Endothelial cell of umbilical vein (primary cell): ENCODE measurements around the gene GRIN2D. TPM values are rescaled to one million over a fixed set of nuclear protein-coding genes. Genes with fewer than 3 reads are reported as not detected.

Experiments used
- BruUV-seq: library from RNA; stranded (reverse); fragments of 400-500 nt; replicated peaks from 2 replicates; lab custom pipeline; 2021; lab: Mats Ljungman, UMichigan
- CTCF ChIA-PET: fragments of 300-600, 350-600 bp; sonication (Branson Sonifier 250); formaldehyde crosslinking; loops from one replicate; lab custom pipeline; 2021; ENCODE audit warnings: antibody characterized with exemption, inconsistent platforms; lab: Charles Lee
- POLR2A ChIA-PET: fragments of 300-600, 350-600 bp; sonication (Branson Sonifier 250); formaldehyde crosslinking; loops from one replicate; lab custom pipeline; 2021; ENCODE audit warnings: antibody characterized with exemption, inconsistent platforms; lab: Charles Lee
- DNase-seq: peaks from one replicate; pipeline ENCODE4 v3.0.0-alpha.2; 2011; ENCODE audit warnings: low read depth, low spot score
- FAIRE-seq: peaks from 2 replicates; lab custom pipeline; 2011; peaks lifted over from hg19 to GRCh38; lab: Jason Lieb, UNC
- H2AFZ ChIP-seq: 2 replicates; pipeline ENCODE4 v1.6.0; 2012; ENCODE audit warnings: low read depth, low read length, control low read depth, inconsistent platforms
- H3K27ac ChIP-seq: 2 replicates; pipeline ENCODE4 v1.5.1; 2011; ENCODE audit warnings: low read depth, mild to moderate bottlenecking, control low read depth, low read length, moderate library complexity; ENCODE audit not compliant: insufficient read depth
- H3K27me3 ChIP-seq, 2 experiments: 2 replicates each; pipeline versions ENCODE4 v1.6.0 to v1.6.1; 2011; ENCODE audit warnings: low read length in 2 of 2, mixed read lengths in 1 of 2; ENCODE audit not compliant: control insufficient read depth in 2 of 2, insufficient read depth in 2 of 2
- H3K36me3 ChIP-seq, 2 experiments: 2 replicates in 1 of 2; 3 replicates in 1 of 2; pipeline ENCODE4 v1.5.1; 2011; ENCODE audit warnings: low read length in 2 of 2, mild to moderate bottlenecking in 1 of 2, moderate library complexity in 1 of 2; ENCODE audit not compliant: control insufficient read depth in 2 of 2, insufficient read depth in 2 of 2; ENCODE audit errors: extremely low read depth in 1 of 2
- H3K4me1 ChIP-seq: 3 replicates; pipeline ENCODE4 v1.5.1; 2011; ENCODE audit warnings: mild to moderate bottlenecking, low read length; ENCODE audit not compliant: control insufficient read depth, insufficient read depth; ENCODE audit errors: extremely low read depth
- H3K4me2 ChIP-seq: 2 replicates; pipeline ENCODE4 v1.6.1; 2011; ENCODE audit warnings: low read length, control low read depth, mixed read lengths; ENCODE audit not compliant: insufficient read depth
- H3K4me3 ChIP-seq, 3 experiments: fragments of 200-600 bp in 1 of 3; sonication (generic), shearing (Covaris generic) in 1 of 3; replicated peaks in 1 of 3; 2 replicates each; pipeline ENCODE4 v1.5.1; 2011 to 2016; ENCODE audit warnings: control low read depth in 3 of 3, low read length in 3 of 3, mild to moderate bottlenecking in 2 of 3, inconsistent platforms in 1 of 3, low read depth in 1 of 3, moderate library complexity in 1 of 3; ENCODE audit not compliant: insufficient read depth in 1 of 3
- H3K79me2 ChIP-seq: 2 replicates; pipeline ENCODE4 v1.6.0; 2012; ENCODE audit warnings: low read length, inconsistent platforms; ENCODE audit not compliant: control insufficient read depth, insufficient read depth
- H3K9ac ChIP-seq: replicated peaks from 2 replicates; pipeline ENCODE3; 2011; ENCODE audit warnings: low read length, control low read depth; ENCODE audit not compliant: insufficient read depth; ENCODE audit errors: extremely low read depth
- H3K9me1 ChIP-seq: replicated peaks from 3 replicates; pipeline ENCODE4 v1.6.0; 2011; ENCODE audit warnings: mild to moderate bottlenecking, low read length; ENCODE audit not compliant: control insufficient read depth, insufficient read depth; ENCODE audit errors: extremely low read depth
- H3K9me3 ChIP-seq: replicated peaks from 2 replicates; pipeline ENCODE4 v1.5.1; 2012; ENCODE audit warnings: low read length, inconsistent platforms; ENCODE audit not compliant: control insufficient read depth, insufficient read depth
- H4K20me1 ChIP-seq: replicated peaks from 2 replicates; pipeline ENCODE3; 2011; ENCODE audit warnings: mild to moderate bottlenecking, low read length; ENCODE audit not compliant: control insufficient read depth, insufficient read depth; ENCODE audit errors: extremely low read depth
- CTCF ChIP-seq, 2 donors: IDR thresholded peaks; 1 replicate in 1 of 2; 2 replicates in 1 of 2; pipeline ENCODE4 v1.5.1; 2011; ENCODE audit warnings: low read length in 2 of 2, mild to moderate bottlenecking in 2 of 2, moderate library complexity in 2 of 2, control low read depth in 1 of 2, inconsistent platforms in 1 of 2, low read depth in 1 of 2; ENCODE audit not compliant: insufficient read depth in 1 of 2; ENCODE audit errors: extremely low read depth in 1 of 2
- EZH2 ChIP-seq: IDR thresholded peaks from 2 replicates; pipeline ENCODE4 v1.6.1; 2012; ENCODE audit warnings: borderline replicate concordance, low read depth, mild to moderate bottlenecking, moderate library complexity, low read length, inconsistent platforms; ENCODE audit not compliant: severe bottlenecking
- FOS ChIP-seq: IDR thresholded peaks from 2 replicates; pipeline ENCODE4 v1.6.1; 2011; ENCODE audit warnings: mild to moderate bottlenecking, low read length, moderate library complexity, borderline replicate concordance; ENCODE audit not compliant: insufficient read depth
- JUN ChIP-seq: IDR thresholded peaks from 2 replicates; pipeline ENCODE4 v1.6.1; 2011; ENCODE audit warnings: borderline replicate concordance, low read depth; ENCODE audit not compliant: insufficient read length, insufficient read depth
- MAX ChIP-seq: IDR thresholded peaks from 2 replicates; pipeline ENCODE4 v1.6.1; 2011; ENCODE audit not compliant: insufficient read depth, insufficient read length
- MYC ChIP-seq: IDR thresholded peaks from one replicate; pipeline ENCODE4 v1.6.1; 2011; ENCODE audit warnings: mild to moderate bottlenecking, low read depth, low read length
- POLR2A ChIP-seq: IDR thresholded peaks from 2 replicates; pipeline ENCODE4 v1.6.1; 2012; ENCODE audit warnings: low read depth, mild to moderate bottlenecking, control low read depth, low read length
- POLR2AphosphoS5 ChIP-seq: IDR thresholded peaks from 2 replicates; pipeline ENCODE4 v1.6.1; 2012; ENCODE audit warnings: low read depth, mild to moderate bottlenecking, control low read depth, low read length, moderate library complexity; ENCODE audit not compliant: insufficient read depth
- dilution Hi-C: fragments of 300-500 bp; cut with MboI; formaldehyde crosslinking; loops from one replicate; pipeline ENCODE4 v1.15.0; 2019; ENCODE audit warnings: low sequenced_read_pairs; ENCODE audit not compliant: extremely low pct_ligation_motif_present
- intact Hi-C: fragments of 100-400 bp; cut with micrococcal nuclease; formaldehyde crosslinking; loops from one replicate; pipeline ENCODE4 v1.10.0; 2022
- polyA plus RNA-seq, 4 experiments: library from polyadenylated mRNA; depleted of rRNA in 3 of 4; stranded (reverse) in 3 of 4; unstranded in 1 of 4; fragments of >200 nt; gene quantifications; 2 replicates each; pipeline versions ENCODE4 v1.2.1 to v1.2.3, GENCODE V29; 2011 to 2012; ENCODE audit warnings: missing spikeins in 1 of 4
- total RNA-seq: library from RNA; stranded (reverse); gene quantifications from 2 replicates; pipeline ENCODE4 v1.2.3, GENCODE V29; 2021

The GRIN2D gene
- total and polyA plus RNA-seq, 2 donors (not counting 3 experiments of a cell fraction or from before 2014, with no cell fraction given) = 0.59 to 2.1 TPM

- DNase-seq = no peak
- H3K9ac ChIP-seq = no peak overlapping the region
- TF ChIP-seq JUN (no peak), CTCF (IDR thresholded peaks at IDR 0.05; ENCODE audit: extremely low read depth in 1 of 2, insufficient read depth in 1 of 2, low read depth in 1 of 2, low read length in 2 of 2) (no peak), EZH2 (no peak), MAX (no peak), POLR2A (no peak), FOS (no peak), POLR2AphosphoS5 (no peak), MYC (no peak)
- no peak overlapping the region for H3K4me2 ChIP-seq
- no peak for FAIRE-seq
- no peaks in the 10 kb centered on the region for H3K27me3 ChIP-seq
- H3K4me3 ChIP-seq = no peak overlapping the region
- H3K79me2 ChIP-seq = no peaks in the 10 kb centered on the region
- intact Hi-C loops (loop anchor here (2.0 kb wide), 1 partner anchor 45 kb away; a partner anchor contains a TSS), dilution Hi-C loops (no loop called here)
- H3K27ac ChIP-seq = no peak overlapping the region
- no TSS peak for BruUV-seq
- H3K4me1 ChIP-seq = peaks cover 8% of the 10 kb centered on the region
- H2AFZ ChIP-seq = no peak overlapping the region
- H3K9me1 ChIP-seq = no peaks in the 10 kb centered on the region
- no peaks in the 10 kb centered on the region for H3K9me3 ChIP-seq
- ChIA-PET CTCF (interaction anchor here (0.9 kb wide), 1 partner anchor 26 kb away, joined by 4 read pairs; the partner anchor contains the start of gene KDELR1), POLR2A (no interaction called here)
- no peaks in the 10 kb centered on the region for H4K20me1 ChIP-seq
- no peaks in the 10 kb centered on the region for H3K36me3 ChIP-seq
Observed at GRCh38 chr19:48365602-48366001, 27.9 kb upstream of the GRIN2D start.
